IMR-90 (cell line): Measurements from ENCODE around the gene NIBAN1. TPM values are rescaled to one million over a fixed set of nuclear protein-coding genes. Genes with fewer than 3 reads are reported as not detected.

Experiments used
- ATAC-seq: fragments of 200-7000 bp; cut with Tn5 transposase; 2 replicates; pipeline ENCODE4 v1.9.1; 2020; ENCODE audit warnings: low read depth, mild to moderate bottlenecking, moderate library complexity
- BruUV-seq: library from RNA; stranded (reverse); fragments of 400-500 nt; replicated peaks from 2 replicates; lab custom pipeline; 2021; lab: Mats Ljungman, UMichigan
- CTCF ChIA-PET: fragments of 300-600 bp; formaldehyde crosslinking; extraction: SDS; loops from one replicate; lab custom pipeline; 2021; ENCODE audit warnings: antibody characterized with exemption; lab: Yijun Ruan, JAX
- POLR2A ChIA-PET: fragments of 300-600 bp; sonication (Branson Sonifier 250); formaldehyde crosslinking; loops from one replicate; lab custom pipeline; 2022; ENCODE audit warnings: antibody characterized with exemption; ENCODE audit not compliant: unreplicated experiment; lab: Charles Lee
- DNase-seq: peaks from one replicate; pipeline ENCODE4 v3.0.0; 2013
- H2AFZ ChIP-seq: replicated peaks from 2 replicates; pipeline ENCODE3; 2013; ENCODE audit warnings: low read length, mild to moderate bottlenecking; ENCODE audit not compliant: poor library complexity
- H2AK5ac ChIP-seq: 2 replicates; pipeline ENCODE4 v1.6.1; 2013; ENCODE audit warnings: low read depth, low read length, inconsistent platforms
- H2AK9ac ChIP-seq: replicated peaks from 2 replicates; pipeline ENCODE3; 2013; ENCODE audit warnings: mild to moderate bottlenecking, low read depth, low read length, moderate library complexity; ENCODE audit not compliant: poor library complexity
- H2BK120ac ChIP-seq: 2 replicates; pipeline ENCODE4 v1.6.1; 2013; ENCODE audit warnings: low read depth, low read length, inconsistent platforms
- H2BK15ac ChIP-seq: 3 replicates; pipeline ENCODE4 v1.6.1; 2013; ENCODE audit warnings: low read depth, low read length, inconsistent platforms
- H2BK20ac ChIP-seq: 2 replicates; pipeline ENCODE4 v1.6.1; 2013; ENCODE audit warnings: low read depth, mild to moderate bottlenecking, inconsistent platforms, low read length, moderate library complexity
- H2BK5ac ChIP-seq: 2 replicates; pipeline ENCODE4 v1.6.1; 2013; ENCODE audit warnings: mild to moderate bottlenecking, low read depth, low read length, inconsistent platforms; ENCODE audit not compliant: poor library complexity, severe bottlenecking
- H3K14ac ChIP-seq: replicated peaks from 2 replicates; pipeline ENCODE4 v1.6.1; 2013; ENCODE audit warnings: low read depth, low read length, inconsistent platforms
- H3K18ac ChIP-seq: 2 replicates; pipeline ENCODE4 v1.6.1; 2013; ENCODE audit warnings: low read depth, low read length, control low read depth
- H3K23ac ChIP-seq: 2 replicates; pipeline ENCODE4 v1.6.1; 2013; ENCODE audit warnings: low read depth, low read length, inconsistent platforms
- H3K27ac ChIP-seq: 2 replicates; pipeline ENCODE4 v1.5.1; 2013; ENCODE audit warnings: mild to moderate bottlenecking, control low read depth, low read length; ENCODE audit not compliant: insufficient read depth
- H3K27me3 ChIP-seq: 2 replicates; pipeline ENCODE4 v1.6.1; 2013; ENCODE audit warnings: low read length; ENCODE audit not compliant: control insufficient read depth, insufficient read depth
- H3K36me3 ChIP-seq: 2 replicates; pipeline ENCODE4 v1.6.1; 2013; ENCODE audit warnings: low read length, mixed read lengths; ENCODE audit not compliant: control insufficient read depth, insufficient read depth
- H3K4ac ChIP-seq: 2 replicates; pipeline ENCODE4 v1.6.1; 2013; ENCODE audit warnings: low read depth, low read length, inconsistent platforms
- H3K4me1 ChIP-seq: 2 replicates; pipeline ENCODE4 v1.6.1; 2013; ENCODE audit warnings: low read length, mixed read lengths; ENCODE audit not compliant: control insufficient read depth, insufficient read depth
- H3K4me2 ChIP-seq: 2 replicates; pipeline ENCODE4 v1.6.1; 2013; ENCODE audit warnings: low read depth, mild to moderate bottlenecking, control low read depth, low read length, moderate library complexity
- H3K4me3 ChIP-seq: 2 replicates; pipeline ENCODE4 v1.5.1; 2013; ENCODE audit warnings: low read depth, mild to moderate bottlenecking, control low read depth, low read length, moderate library complexity; ENCODE audit not compliant: insufficient read depth
- H3K56ac ChIP-seq: 2 replicates; pipeline ENCODE4 v1.6.1; 2013; ENCODE audit warnings: low read length, inconsistent platforms; ENCODE audit not compliant: insufficient read depth; ENCODE audit errors: extremely low read depth
- H3K79me1 ChIP-seq, 2 experiments: 2 replicates each; pipeline ENCODE4 v1.6.1; 2013; ENCODE audit warnings: low read length in 2 of 2, inconsistent platforms in 1 of 2, low read depth in 1 of 2
- H3K9ac ChIP-seq: 2 replicates; pipeline ENCODE4 v1.6.1; 2013; ENCODE audit warnings: low read depth, low read length, control low read depth
- H3K9me1 ChIP-seq: 2 replicates; pipeline ENCODE4 v1.6.1; 2013; ENCODE audit warnings: low read length, inconsistent platforms; ENCODE audit not compliant: insufficient read depth
- H3K9me3 ChIP-seq: 2 replicates; pipeline ENCODE4 v1.6.1; 2013; ENCODE audit warnings: low read length; ENCODE audit not compliant: control insufficient read depth, insufficient read depth
- H4K20me1 ChIP-seq: 2 replicates; pipeline ENCODE4 v1.6.1; 2013; ENCODE audit warnings: low read length, inconsistent platforms; ENCODE audit not compliant: insufficient read depth
- H4K5ac ChIP-seq: 2 replicates; pipeline ENCODE4 v1.6.1; 2013; ENCODE audit warnings: mild to moderate bottlenecking, low read depth, low read length, control low read depth
- H4K8ac ChIP-seq, 2 experiments: 2 replicates each; pipeline ENCODE4 v1.6.1; 2013; ENCODE audit warnings: low read depth in 2 of 2, low read length in 2 of 2, control low read depth in 1 of 2, inconsistent platforms in 1 of 2
- H4K91ac ChIP-seq: 2 replicates; pipeline ENCODE4 v1.6.1; 2013; ENCODE audit warnings: low read depth, low read length, inconsistent platforms; ENCODE audit not compliant: insufficient read depth
- BHLHE40 ChIP-seq: fragments of 150-350 bp; IDR thresholded peaks from 2 replicates; pipeline ENCODE4 v1.6.1; 2016; ENCODE audit warnings: mild to moderate bottlenecking, low read depth, low read length
- CEBPB ChIP-seq: IDR thresholded peaks from 2 replicates; pipeline ENCODE4 v1.6.1; 2012; ENCODE audit warnings: low read depth, low read length, improper control_type of control experiment
- CHD1 ChIP-seq: IDR thresholded peaks from 2 replicates; pipeline ENCODE4 v1.6.1; 2012; ENCODE audit warnings: low read depth, low read length, improper control_type of control experiment
- CTCF ChIP-seq: conservative IDR thresholded peaks from 2 replicates; pipeline ENCODE4 v1.5.1; 2012; ENCODE audit warnings: mild to moderate bottlenecking, low read depth, low read length, improper control_type of control experiment
- FOS ChIP-seq: fragments of 150-350 bp; IDR thresholded peaks from 2 replicates; pipeline ENCODE4 v1.6.1; 2016; ENCODE audit warnings: low read depth, low read length
- MAFK ChIP-seq: IDR thresholded peaks from 2 replicates; pipeline ENCODE4 v1.6.1; 2012; ENCODE audit warnings: low read depth, low read length, improper control_type of control experiment
- MAZ ChIP-seq: IDR thresholded peaks from 2 replicates; pipeline ENCODE4 v1.6.1; 2012; ENCODE audit warnings: low read depth, mild to moderate bottlenecking, low read length, improper control_type of control experiment, moderate library complexity, borderline replicate concordance
- MXI1 ChIP-seq: IDR thresholded peaks from 2 replicates; pipeline ENCODE4 v1.6.1; 2012; ENCODE audit warnings: low read depth, mild to moderate bottlenecking, low read length, moderate library complexity, borderline replicate concordance
- NFE2L2 ChIP-seq: fragments of 150-350 bp; IDR thresholded peaks from 2 replicates; pipeline ENCODE4 v1.6.1; 2016; ENCODE audit warnings: low read depth, mild to moderate bottlenecking, low read length
- POLR2A ChIP-seq: IDR thresholded peaks from 2 replicates; pipeline ENCODE4 v1.6.1; 2012; ENCODE audit warnings: mild to moderate bottlenecking, low read depth, low read length
- RAD21 ChIP-seq: IDR thresholded peaks from 2 replicates; pipeline ENCODE4 v1.6.1; 2012; ENCODE audit warnings: low read length, improper control_type of control experiment
- RCOR1 ChIP-seq: IDR thresholded peaks from 2 replicates; pipeline ENCODE4 v1.6.1; 2012; ENCODE audit warnings: mild to moderate bottlenecking, low read length, improper control_type of control experiment; ENCODE audit not compliant: insufficient replicate concordance
- RFX5 ChIP-seq: IDR thresholded peaks from 2 replicates; pipeline ENCODE4 v1.8.0; 2012; ENCODE audit warnings: low read depth, mild to moderate bottlenecking, low read length, moderate library complexity
- SMC3 ChIP-seq: fragments of 150-350 bp; IDR thresholded peaks from 2 replicates; pipeline ENCODE4 v1.6.1; 2016; ENCODE audit warnings: low read depth, mild to moderate bottlenecking, antibody characterized with exemption, low read length, moderate library complexity
- WGBS, 2 experiments: methylation state at CpG; one replicate each; pipeline versions ENCODE4 v1.1.5 to v1.1.7; 2013; ENCODE audit warnings: missing lambda C conversion rate in 2 of 2; ENCODE audit not compliant: insufficient read length in 1 of 2; ENCODE audit errors: extremely low coverage in 2 of 2; 5-methylcytosine and 5-hydroxymethylcytosine counted together
- dilution Hi-C: fragments of 300-500 bp; cut with HindIII; formaldehyde crosslinking; loops from one replicate; pipeline ENCODE4 v1.14.3; 2018; ENCODE audit warnings: low sequenced_read_pairs; ENCODE audit not compliant: unreplicated experiment
- in situ Hi-C: fragments of 300-500 bp; cut with MboI; formaldehyde crosslinking; loops from 3 replicates; pipeline ENCODE4 v1.14.3; 2019; ENCODE audit warnings: low sequenced_read_pairs, inconsistent platforms, mixed read lengths
- intact Hi-C: fragments of 100-400 bp; cut with micrococcal nuclease; formaldehyde crosslinking; loops from 2 replicates; pipeline ENCODE4 v1.10.0; 2022
- polyA plus RNA-seq, 3 experiments: library from polyadenylated mRNA; depleted of rRNA; stranded (reverse); fragments of >200 nt; gene quantifications; 2 replicates each; pipeline ENCODE4 v1.2.3, GENCODE V29; 2012; ENCODE audit warnings: low replicate concordance in 1 of 3
- total RNA-seq: library from RNA; depleted of rRNA; stranded (reverse); fragments of >200 nt; gene quantifications from 2 replicates; pipeline ENCODE4 v1.2.3, GENCODE V29; 2012
- TF ChIP-seq, protein P1 (sequence below): fragments of 150-350 bp; IDR thresholded peaks from 2 replicates; pipeline ENCODE4 v1.6.1; 2016; ENCODE audit warnings: low read depth, mild to moderate bottlenecking, low read length, moderate library complexity, borderline replicate concordance
- TF ChIP-seq, protein P2 (sequence below): fragments of 150-350 bp; IDR thresholded peaks from 2 replicates; pipeline ENCODE4 v1.6.1; 2017; ENCODE audit warnings: mild to moderate bottlenecking, antibody characterized with exemption, low read length, low read depth

Gene NIBAN1
- total and polyA plus RNA-seq, 2 of the 4 experiments (the other 2 are of a cell fraction), result 4.0 to 10.0 TPM

GRCh38 chr1:184933944-184934343 lies 40.4 kb downstream of the NIBAN1 start:
- intact Hi-C loops, result no loop called here

More at GRCh38 chr1:184933944-184934343, 40.4 kb downstream of the NIBAN1 start:
- POLR2A ChIA-PET, result no interaction called here
- Histone ChIP-seq H3K56ac (no peak overlapping the region), H2BK5ac (no peak overlapping the region), H2BK120ac (no peak overlapping the region), H3K4ac (no peak overlapping the region), H2AK5ac (no peak overlapping the region), H4K91ac (no peak overlapping the region), H3K9me1 (peaks cover 5% of the 10 kb centered on the region; the same call in 1 of the 2 replicates), H4K20me1 (no peaks in the 10 kb centered on the region), H3K36me3 (no peaks in the 10 kb centered on the region), H2AFZ (no peak overlapping the region), H2AK9ac (no peak overlapping the region), H3K14ac (no peak overlapping the region), H3K79me1 (peaks cover 3 to 28% of the 10 kb centered on the region in 2 experiments), H3K4me1 (peaks cover 2% of the 10 kb centered on the region; the same call in 1 of the 2 replicates), H3K4me3 (no peak overlapping the region), H3K9me3 (no peaks in the 10 kb centered on the region), H2BK15ac (no peak overlapping the region), H3K18ac (no peak overlapping the region), H3K27ac (no peak overlapping the region), H3K23ac (no peak overlapping the region), H4K8ac (no peak overlapping the region), H4K5ac (no peak overlapping the region), H3K27me3 (no peaks in the 10 kb centered on the region), H3K9ac (no peak overlapping the region), H3K4me2 (no peak overlapping the region), H2BK20ac (no peak overlapping the region)
- ATAC-seq (no peak), DNase-seq (no peak)
- TF ChIP-seq, protein P1, sequence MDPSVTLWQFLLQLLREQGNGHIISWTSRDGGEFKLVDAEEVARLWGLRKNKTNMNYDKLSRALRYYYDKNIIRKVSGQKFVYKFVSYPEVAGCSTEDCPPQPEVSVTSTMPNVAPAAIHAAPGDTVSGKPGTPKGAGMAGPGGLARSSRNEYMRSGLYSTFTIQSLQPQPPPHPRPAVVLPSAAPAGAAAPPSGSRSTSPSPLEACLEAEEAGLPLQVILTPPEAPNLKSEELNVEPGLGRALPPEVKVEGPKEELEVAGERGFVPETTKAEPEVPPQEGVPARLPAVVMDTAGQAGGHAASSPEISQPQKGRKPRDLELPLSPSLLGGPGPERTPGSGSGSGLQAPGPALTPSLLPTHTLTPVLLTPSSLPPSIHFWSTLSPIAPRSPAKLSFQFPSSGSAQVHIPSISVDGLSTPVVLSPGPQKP, result no peak
- TF ChIP-seq MAZ (no peak), CEBPB (no peak), CTCF (no peak), MXI1 (no peak), RAD21 (no peak), POLR2A (no peak), MAFK (no peak), FOS (no peak), CHD1 (no peak), BHLHE40 (no peak), RFX5 (no peak), SMC3 (no peak), NFE2L2 (no peak), RCOR1 (no peak)
- TF ChIP-seq, protein P2, sequence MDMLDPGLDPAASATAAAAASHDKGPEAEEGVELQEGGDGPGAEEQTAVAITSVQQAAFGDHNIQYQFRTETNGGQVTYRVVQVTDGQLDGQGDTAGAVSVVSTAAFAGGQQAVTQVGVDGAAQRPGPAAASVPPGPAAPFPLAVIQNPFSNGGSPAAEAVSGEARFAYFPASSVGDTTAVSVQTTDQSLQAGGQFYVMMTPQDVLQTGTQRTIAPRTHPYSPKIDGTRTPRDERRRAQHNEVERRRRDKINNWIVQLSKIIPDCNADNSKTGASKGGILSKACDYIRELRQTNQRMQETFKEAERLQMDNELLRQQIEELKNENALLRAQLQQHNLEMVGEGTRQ, result no peak
- dilution Hi-C loops, result no loop called here
- 100% methylated on average over 1 of the region's 2 CpGs; no CpG with 5 or more reads in 1 of the 2 experiments for WGBS, 2 experiments
- CTCF ChIA-PET, result no interaction called here
- in situ Hi-C loops, result no loop called here
- no TSS peak for BruUV-seq
